ENCODE results near the gene AGBL5.

DNA sequence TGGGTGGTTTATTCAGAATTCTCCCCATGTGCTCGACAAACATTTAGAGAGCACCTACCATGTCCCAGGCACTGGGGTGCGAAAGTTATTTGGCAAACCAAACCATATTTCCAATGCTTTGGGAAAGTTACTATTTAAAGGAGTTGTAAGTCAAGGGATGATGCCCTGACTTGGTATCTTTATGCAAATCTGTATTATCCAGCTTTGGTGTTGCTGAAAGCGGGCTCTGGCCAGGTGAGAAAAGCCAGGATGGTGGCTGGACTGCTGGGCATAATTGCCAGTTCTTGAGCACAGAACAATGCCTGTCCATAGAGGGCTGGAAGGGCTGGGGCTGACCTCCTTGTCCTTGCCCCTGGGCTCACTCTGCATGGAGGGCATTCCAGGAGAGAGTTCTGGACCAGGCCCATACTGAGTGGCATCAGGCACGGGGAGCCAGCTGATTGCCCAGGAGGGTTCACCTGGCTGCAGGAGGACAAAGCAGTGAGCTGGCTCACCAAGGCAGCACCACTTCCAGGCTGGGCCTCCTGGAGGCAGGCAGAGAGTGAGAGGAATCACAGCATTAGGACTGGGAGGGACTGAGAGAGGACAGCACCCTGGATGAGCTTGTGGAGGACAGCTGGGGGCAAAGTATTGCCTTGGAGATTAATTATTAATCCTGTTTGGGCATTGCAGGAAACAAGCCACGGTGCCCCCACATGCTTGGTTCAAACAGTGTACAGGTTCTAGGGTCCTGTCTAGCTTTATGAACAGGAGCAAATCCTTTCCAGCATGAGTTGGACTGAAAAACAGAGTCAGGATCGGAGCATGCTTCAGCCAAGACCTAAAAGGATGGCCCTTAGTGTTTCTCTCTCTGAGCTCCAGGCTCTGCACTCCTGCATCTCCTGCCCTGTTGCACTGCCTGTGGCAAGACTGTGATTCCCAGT, 42.2 kb downstream of the AGBL5 start:
- TF ChIP-seq, protein P1, sequence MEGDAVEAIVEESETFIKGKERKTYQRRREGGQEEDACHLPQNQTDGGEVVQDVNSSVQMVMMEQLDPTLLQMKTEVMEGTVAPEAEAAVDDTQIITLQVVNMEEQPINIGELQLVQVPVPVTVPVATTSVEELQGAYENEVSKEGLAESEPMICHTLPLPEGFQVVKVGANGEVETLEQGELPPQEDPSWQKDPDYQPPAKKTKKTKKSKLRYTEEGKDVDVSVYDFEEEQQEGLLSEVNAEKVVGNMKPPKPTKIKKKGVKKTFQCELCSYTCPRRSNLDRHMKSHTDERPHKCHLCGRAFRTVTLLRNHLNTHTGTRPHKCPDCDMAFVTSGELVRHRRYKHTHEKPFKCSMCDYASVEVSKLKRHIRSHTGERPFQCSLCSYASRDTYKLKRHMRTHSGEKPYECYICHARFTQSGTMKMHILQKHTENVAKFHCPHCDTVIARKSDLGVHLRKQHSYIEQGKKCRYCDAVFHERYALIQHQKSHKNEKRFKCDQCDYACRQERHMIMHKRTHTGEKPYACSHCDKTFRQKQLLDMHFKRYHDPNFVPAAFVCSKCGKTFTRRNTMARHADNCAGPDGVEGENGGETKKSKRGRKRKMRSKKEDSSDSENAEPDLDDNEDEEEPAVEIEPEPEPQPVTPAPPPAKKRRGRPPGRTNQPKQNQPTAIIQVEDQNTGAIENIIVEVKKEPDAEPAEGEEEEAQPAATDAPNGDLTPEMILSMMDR (conservative IDR thresholded peaks at IDR 0.05) = no peak
- no peak for TF ChIP-seq ZFX (IDR thresholded peaks at IDR 0.05)

All from C4-2B (cell line).